Activated naive CD4-positive, alpha-beta T cell treated with anti-CD3 and anti-CD28 coated beads, Interleukin-2, amount 10 ng/mL, durations not matched to agents 7 days and 5 days (primary cell): ENCODE data around the gene NEK8.

Experiments
- CTCF ChIA-PET: fragments of 350-600 bp; sonication (Branson Sonifier 250); formaldehyde crosslinking; loops from one replicate; lab custom pipeline; 2021; ENCODE audit warnings: antibody characterized with exemption; lab: Charles Lee
- DNase-seq: peaks from one replicate; pipeline ENCODE4 v3.0.0-alpha.2; 2020
- H3K27ac Mint-ChIP-seq: one replicate; pipeline ENCODE4 v1.8.0; 2021; ENCODE audit warnings: mild to moderate bottlenecking, moderate library complexity, mixed read lengths
- H3K27me3 Mint-ChIP-seq: one replicate; pipeline ENCODE4 v1.8.0; 2021; ENCODE audit warnings: mild to moderate bottlenecking, mixed read lengths
- H3K36me3 Mint-ChIP-seq: one replicate; pipeline ENCODE4 v1.8.0; 2021; ENCODE audit warnings: mixed read lengths
- H3K4me1 Mint-ChIP-seq: one replicate; pipeline ENCODE4 v1.8.0; 2021; ENCODE audit warnings: mixed read lengths
- H3K4me3 Mint-ChIP-seq: one replicate; pipeline ENCODE4 v1.8.0; 2021; ENCODE audit warnings: mild to moderate bottlenecking, moderate library complexity, mixed read lengths
- H3K9me3 Mint-ChIP-seq: one replicate; pipeline ENCODE4 v1.8.0; 2021; ENCODE audit warnings: mixed read lengths

NEK8 gene

DNA sequence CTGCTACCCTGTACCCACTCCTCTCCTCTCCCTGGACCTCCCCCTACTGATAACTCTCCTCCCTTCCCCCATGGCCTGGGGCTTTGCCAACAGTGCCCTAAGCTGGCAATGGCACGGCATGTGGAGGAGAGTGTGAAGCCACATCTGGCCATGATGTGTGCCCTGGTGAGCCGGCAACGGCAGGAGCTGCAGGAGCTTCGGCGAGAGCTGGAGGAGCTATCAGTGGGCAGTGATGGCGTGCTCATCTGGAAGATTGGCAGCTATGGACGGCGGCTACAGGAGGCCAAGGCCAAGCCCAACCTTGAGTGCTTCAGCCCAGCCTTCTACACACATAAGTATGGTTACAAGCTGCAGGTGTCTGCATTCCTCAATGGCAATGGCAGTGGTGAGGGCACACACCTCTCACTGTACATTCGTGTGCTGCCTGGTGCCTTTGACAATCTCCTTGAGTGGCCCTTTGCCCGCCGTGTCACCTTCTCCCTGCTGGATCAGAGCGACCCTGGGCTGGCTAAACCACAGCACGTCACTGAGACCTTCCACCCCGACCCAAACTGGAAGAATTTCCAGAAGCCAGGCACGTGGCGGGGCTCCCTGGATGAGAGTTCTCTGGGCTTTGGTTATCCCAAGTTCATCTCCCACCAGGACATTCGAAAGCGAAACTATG, 20.4 kb downstream of the NEK8 start:
- DNase-seq = no peak
- CTCF ChIA-PET = interaction anchor here (0.8 to 15.0 kb wide), 10 partner anchors 14 to 201 kb away, joined by 3 to 415 read pairs (median 3); partner anchors contain the start of genes FLOT2, NEK8, RPL23A and TLCD1
- Mint-ChIP-seq H3K4me3 (peak overlapping the region; percentile 15), H3K27me3 (no peaks in the 10 kb centered on the region), H3K27ac (no peak overlapping the region), H3K4me1 (peaks cover 42% of the 10 kb centered on the region), H3K36me3 (peaks cover 21% of the 10 kb centered on the region), H3K9me3 (no peaks in the 10 kb centered on the region)

DNA sequence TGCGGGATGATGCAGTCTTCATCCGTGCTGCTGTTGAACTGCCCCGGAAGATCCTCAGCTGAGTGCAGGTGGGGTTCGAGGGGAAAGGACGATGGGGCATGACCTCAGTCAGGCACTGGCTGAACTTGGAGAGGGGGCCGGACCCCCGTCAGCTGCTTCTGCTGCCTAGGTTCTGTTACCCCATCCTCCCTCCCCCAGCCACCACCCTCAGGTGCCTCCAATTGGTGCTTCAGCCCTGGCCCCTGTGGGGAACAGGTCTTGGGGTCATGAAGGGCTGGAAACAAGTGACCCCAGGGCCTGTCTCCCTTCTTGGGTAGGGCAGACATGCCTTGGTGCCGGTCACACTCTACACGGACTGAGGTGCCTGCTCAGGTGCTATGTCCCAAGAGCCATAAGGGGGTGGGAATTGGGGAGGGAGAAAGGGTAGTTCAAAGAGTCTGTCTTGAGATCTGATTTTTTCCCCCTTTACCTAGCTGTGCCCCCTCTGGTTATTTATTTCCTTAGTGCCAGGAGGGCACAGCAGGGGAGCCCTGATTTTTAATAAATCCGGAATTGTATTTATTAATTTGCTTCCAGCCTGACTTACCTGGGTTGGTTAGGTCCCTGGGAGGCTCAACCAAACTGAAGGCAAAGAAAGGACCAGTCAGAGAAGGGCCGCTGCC, 21.1 kb downstream of the NEK8 start:
- Mint-ChIP-seq H3K27me3 (no peaks in the 10 kb centered on the region), H3K4me1 (peaks cover 42% of the 10 kb centered on the region), H3K27ac (peak overlapping the region; percentile 55), H3K4me3 (no peak overlapping the region), H3K36me3 (peaks cover 21% of the 10 kb centered on the region), H3K9me3 (no peaks in the 10 kb centered on the region)
- CTCF ChIA-PET = interaction anchor here (0.6 to 15.0 kb wide), 15 partner anchors 9 to 367 kb away, joined by 3 to 415 read pairs (median 3); partner anchors contain the start of genes FLOT2, NEK8, RPL23A and TLCD1
- DNase-seq = no peak

- H3K27ac Mint-ChIP-seq = peak overlapping the region; percentile 55
- H3K4me3 Mint-ChIP-seq = no peak overlapping the region
- H3K36me3 Mint-ChIP-seq = peaks cover 21% of the 10 kb centered on the region
These were observed 21.8 kb downstream of the NEK8 start for GRCh38 chr17:28750178-28751047.

GRCh38 chr17:28751600-28752366, 23.2 kb downstream of the NEK8 start:
- CTCF ChIA-PET = interaction anchor here (1.2 to 15.0 kb wide), 5 partner anchors 11 to 146 kb away, joined by 3 to 415 read pairs (median 6); partner anchors contain the start of genes FLOT2, NEK8, RPL23A and TLCD1
- no peak overlapping the region for H3K27ac Mint-ChIP-seq
- peaks cover 25% of the 10 kb centered on the region for H3K4me1 Mint-ChIP-seq
- no peak for DNase-seq
- no peaks in the 10 kb centered on the region for H3K27me3 Mint-ChIP-seq
- H3K36me3 Mint-ChIP-seq = peaks cover 23% of the 10 kb centered on the region
- H3K9me3 Mint-ChIP-seq = no peaks in the 10 kb centered on the region
- no peak overlapping the region for H3K4me3 Mint-ChIP-seq

More at GRCh38 chr17:28750178-28751047, 21.8 kb downstream of the NEK8 start:
- DNase-seq = peak; percentile 94
- Mint-ChIP-seq H3K27me3 (no peaks in the 10 kb centered on the region), H3K9me3 (no peaks in the 10 kb centered on the region), H3K4me1 (peaks cover 38% of the 10 kb centered on the region)
- CTCF ChIA-PET = interaction anchor here (0.6 to 15.0 kb wide), 16 partner anchors 10 to 367 kb away, joined by 3 to 415 read pairs (median 3); partner anchors contain the start of genes NEK8, RPL23A and TLCD1

- H3K4me1 Mint-ChIP-seq = peaks cover 5% of the 10 kb centered on the region
- H3K27ac Mint-ChIP-seq = no peak overlapping the region
- no peaks in the 10 kb centered on the region for H3K27me3 Mint-ChIP-seq
- no peak for DNase-seq
- no peak overlapping the region for H3K4me3 Mint-ChIP-seq
- H3K36me3 Mint-ChIP-seq = peaks cover 32% of the 10 kb centered on the region
- CTCF ChIA-PET = no interaction called here
- no peaks in the 10 kb centered on the region for H3K9me3 Mint-ChIP-seq
These were observed 26.9 kb downstream of the NEK8 start for GRCh38 chr17:28755486-28755885.

DNA sequence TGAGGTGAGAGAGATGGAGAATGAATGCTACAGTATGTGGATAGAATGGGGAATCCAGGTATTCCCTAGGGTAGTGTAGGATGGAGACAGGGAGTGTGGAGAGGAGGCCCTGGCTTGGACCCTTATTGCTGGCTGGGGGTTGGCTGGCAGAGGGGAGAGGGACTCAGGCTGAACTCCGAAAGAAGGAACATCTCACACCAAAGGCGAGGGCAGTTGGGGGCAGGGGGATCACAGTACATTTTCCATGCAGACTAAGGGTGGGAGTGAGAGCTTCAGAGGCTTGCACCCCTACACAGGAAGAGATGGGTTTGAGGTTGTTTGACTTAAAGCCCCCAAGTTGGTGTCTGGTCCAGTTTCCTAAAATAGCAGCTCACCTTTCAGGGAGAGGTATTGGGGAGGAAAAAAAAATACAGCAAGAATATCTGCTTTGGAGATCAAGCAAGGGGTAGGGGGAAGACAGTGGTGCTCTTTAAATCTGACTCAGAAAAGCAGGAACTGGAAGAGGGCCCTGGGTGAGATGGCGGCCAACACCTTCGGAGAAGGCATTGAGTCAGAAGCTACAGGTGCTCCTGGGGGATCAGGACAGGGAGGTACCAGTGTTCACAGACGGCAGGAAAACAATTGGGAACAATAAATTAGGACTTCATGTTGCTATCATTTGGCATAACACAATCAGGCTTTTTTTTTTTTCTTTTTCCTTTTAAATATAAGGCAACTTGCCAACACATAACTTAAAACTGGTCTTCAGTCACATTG, 27.6 kb downstream of the NEK8 start:
- Mint-ChIP-seq H3K27ac (peak overlapping the region; percentile 42), H3K4me1 (peaks cover 4% of the 10 kb centered on the region), H3K36me3 (peaks cover 31% of the 10 kb centered on the region), H3K9me3 (no peaks in the 10 kb centered on the region), H3K4me3 (no peak overlapping the region), H3K27me3 (no peaks in the 10 kb centered on the region)
- DNase-seq = no peak
- CTCF ChIA-PET = interaction anchor here (0.6 kb wide), 1 partner anchor 30 kb away, joined by 3 read pairs; the partner anchor contains the start of gene TLCD1

DNA sequence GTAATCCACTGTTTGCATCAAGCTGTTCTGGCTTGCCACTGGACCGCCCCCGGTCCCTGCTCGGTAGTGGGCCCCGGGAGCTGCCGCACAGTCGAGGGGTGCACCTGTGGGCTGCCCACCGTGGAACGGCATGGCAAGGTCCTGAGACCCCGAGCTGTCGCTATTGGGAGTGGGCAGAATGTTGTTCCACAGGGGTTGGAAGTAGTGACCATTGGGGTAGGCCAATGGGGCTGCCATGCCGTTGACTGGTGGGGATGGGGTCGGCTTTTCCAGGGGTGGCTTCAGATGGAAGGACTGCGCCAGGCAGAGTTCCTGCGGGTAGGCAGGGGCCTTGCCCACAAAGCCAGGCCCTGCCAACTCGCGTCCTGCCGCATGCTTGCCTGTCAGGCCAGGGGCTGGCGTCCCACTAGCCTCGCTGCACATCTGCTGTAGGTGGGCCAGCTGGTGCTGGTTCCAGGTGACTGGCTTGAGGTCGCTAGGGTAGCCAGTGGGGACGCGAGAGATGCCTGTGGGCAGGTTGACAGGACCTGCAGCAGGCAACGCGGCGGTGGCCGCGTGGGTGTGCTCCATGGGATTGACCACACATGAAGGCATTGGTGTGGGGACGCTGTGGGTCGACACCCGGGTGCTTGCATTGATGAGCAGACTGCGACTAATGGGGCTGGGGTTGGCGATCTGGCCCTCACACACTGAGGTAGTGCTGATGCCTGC, 30.0 kb downstream of the NEK8 start:
- Mint-ChIP-seq H3K4me1 (peaks cover 4% of the 10 kb centered on the region), H3K9me3 (no peaks in the 10 kb centered on the region), H3K27me3 (no peaks in the 10 kb centered on the region), H3K36me3 (peaks cover 27% of the 10 kb centered on the region), H3K27ac (no peak overlapping the region), H3K4me3 (no peak overlapping the region)
- CTCF ChIA-PET = no interaction called here
- DNase-seq = no peak

GRCh38 chr17:28759256-28759865, 30.8 kb downstream of the NEK8 start:
- no peak overlapping the region for H3K27ac Mint-ChIP-seq
- CTCF ChIA-PET = interaction anchor here (6.4 kb wide), 1 partner anchor 8 kb away, joined by 58 read pairs; no protein-coding TSS in a partner anchor

GRCh38 chr17:28760601-28761562, 32.3 kb downstream of the NEK8 start:
- no peaks in the 10 kb centered on the region for H3K27me3 Mint-ChIP-seq
- H3K36me3 Mint-ChIP-seq = peaks cover 30% of the 10 kb centered on the region
- no peak overlapping the region for H3K27ac Mint-ChIP-seq
- no peaks in the 10 kb centered on the region for H3K9me3 Mint-ChIP-seq
- no peak overlapping the region for H3K4me3 Mint-ChIP-seq
- no peak for DNase-seq
- CTCF ChIA-PET = interaction anchor here (0.6 to 6.4 kb wide), 8 partner anchors 10 to 156 kb away, joined by 3 to 58 read pairs (median 4); partner anchors contain the start of genes FLOT2, NEK8 and TLCD1
- H3K4me1 Mint-ChIP-seq = peaks cover 8% of the 10 kb centered on the region

More at GRCh38 chr17:28759256-28759865, 30.8 kb downstream of the NEK8 start:
- no peak for DNase-seq
- H3K4me3 Mint-ChIP-seq = no peak overlapping the region
- H3K9me3 Mint-ChIP-seq = no peaks in the 10 kb centered on the region
- peaks cover 8% of the 10 kb centered on the region for H3K4me1 Mint-ChIP-seq
- H3K27me3 Mint-ChIP-seq = no peaks in the 10 kb centered on the region
- H3K36me3 Mint-ChIP-seq = peaks cover 29% of the 10 kb centered on the region

DNA sequence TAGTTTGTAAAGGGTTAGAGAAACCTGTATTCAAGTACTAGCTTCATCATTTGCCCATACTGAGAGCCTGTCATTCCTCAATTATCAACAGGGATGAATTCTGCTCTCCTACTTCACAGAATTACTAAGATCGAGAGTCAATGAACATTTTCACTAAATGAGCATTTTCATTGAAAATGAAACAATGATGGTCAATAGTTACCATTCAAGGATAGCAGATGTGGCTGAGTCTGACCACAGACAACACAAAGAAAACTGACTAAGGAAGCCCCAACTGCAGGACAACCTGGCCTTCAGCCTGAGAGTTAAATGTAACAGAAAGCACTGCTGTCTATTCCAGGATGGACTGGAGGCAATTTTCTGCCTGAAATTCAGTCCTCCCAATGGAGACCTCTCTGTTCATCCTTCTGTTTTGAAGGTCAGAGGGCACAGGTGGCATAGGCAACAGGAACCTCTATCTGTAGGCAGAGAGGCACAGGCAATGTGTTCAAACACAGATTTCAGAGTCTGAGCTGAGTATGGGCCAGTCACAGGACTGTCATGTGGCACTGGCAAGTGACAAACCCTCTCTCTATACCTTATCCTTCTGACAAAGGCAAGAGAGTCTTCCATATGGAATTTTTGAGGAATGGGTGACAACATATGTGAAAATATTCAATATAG, 34.7 kb downstream of the NEK8 start:
- no peak for DNase-seq
- Mint-ChIP-seq H3K36me3 (peaks cover 23% of the 10 kb centered on the region), H3K9me3 (no peaks in the 10 kb centered on the region), H3K27ac (no peak overlapping the region), H3K27me3 (no peaks in the 10 kb centered on the region), H3K4me1 (peaks cover 12% of the 10 kb centered on the region), H3K4me3 (no peak overlapping the region)
- CTCF ChIA-PET = interaction anchor here (0.6 to 6.4 kb wide), 52 partner anchors 8 to 382 kb away, joined by 3 to 58 read pairs (median 5); partner anchors contain the start of genes DHRS13, ERAL1, FAM222B and FLOT2
